K562 treated with DMSO at 1 percent for 48 hours (cell line): ENCODE results near the gene NPPA. TPM values are rescaled to one million over a fixed set of nuclear protein-coding genes. Genes with fewer than 3 reads are reported as not detected.

Source experiments
- total RNA-seq: library from RNA; unstranded; fragments of 300-600 nt; gene quantifications from 2 replicates; pipeline ENCODE4 v1.2.3, GENCODE V29; 2022; ENCODE audit warnings: low replicate concordance; ENCODE audit errors: extremely low read depth

NPPA gene
- not detected in 2 replicates for total RNA-seq

GRCh38 chr1:11847667-11848372, at the start of gene NPPA:
TSS of gene NPPA (minus strand) at chr1:11847783. CDS start at chr1:11847684, 99 bp downstream.

GRCh38 chr1:11858613-11858967, 11.0 kb upstream of the NPPA start, which contains the start of gene NPPB:
TSS of gene NPPB (minus strand) at chr1:11858945. CDS start at chr1:11858833, 112 bp downstream.

GRCh38 chr1:11805422-11806306, 41.9 kb downstream of the NPPA start, which contains the start of the genes CLCN6 and MTHFR:
TSS of gene CLCN6 (plus strand) at chr1:11806191. CDS start at chr1:11806263, 72 bp downstream.
TSS of gene MTHFR (minus strand) at chr1:11805964. CDS start at chr1:11803116, 2,848 bp downstream.

Other genes with a start within 250 kb of the NPPA start
- not detected in 2 replicates for gene FBXO2, start 193.4 kb downstream of the NPPA start, total RNA-seq
- gene FBXO44, start 192.9 kb downstream of the NPPA start, total RNA-seq = not detected in 2 replicates
- gene FBXO6, start 183.6 kb downstream of the NPPA start, total RNA-seq = not detected in 2 replicates
- not detected in 2 replicates for gene MAD2L2, start 166.6 kb downstream of the NPPA start, total RNA-seq
- gene DRAXIN, start 156.1 kb downstream of the NPPA start, total RNA-seq = not detected in 2 replicates
- not detected in 2 replicates for gene AGTRAP, start 111.6 kb downstream of the NPPA start, total RNA-seq
- not detected in 2 replicates for gene C1orf167, start 85.6 kb downstream of the NPPA start, total RNA-seq
- gene MTHFR, start 41.8 kb downstream of the NPPA start, total RNA-seq = 205 and 232 TPM in 2 replicates
- gene CLCN6, start 41.6 kb downstream of the NPPA start, total RNA-seq = not detected in 2 replicates
- gene NPPB, start 11.2 kb upstream of the NPPA start, total RNA-seq = not detected in 2 replicates
- gene KIAA2013, start 78.6 kb upstream of the NPPA start, total RNA-seq = not detected in 2 replicates
- gene PLOD1, start 86.9 kb upstream of the NPPA start, total RNA-seq = not detected in 2 replicates
- gene MFN2, start 132.7 kb upstream of the NPPA start, total RNA-seq = 158 TPM in 1 of 2 replicates, not detected in the other
- not detected in 2 replicates for gene MIIP, start 171.7 kb upstream of the NPPA start, total RNA-seq
- gene TNFRSF8, start 215.5 kb upstream of the NPPA start, total RNA-seq = not detected in 2 replicates